ENCODE data around the gene STAT3. TPM values are rescaled to one million over a fixed set of nuclear protein-coding genes. Genes with fewer than 3 reads are reported as not detected.
"Not testable (repeated sequence)": the region's sequence is repeated elsewhere in the genome, so short reads cannot be mapped to it uniquely, and the experiment has no call there.

The STAT3 gene
- polyA plus RNA-seq, 1 of the 3 experiments (the other 2 are of a cell fraction): 35.7 TPM

DNA sequence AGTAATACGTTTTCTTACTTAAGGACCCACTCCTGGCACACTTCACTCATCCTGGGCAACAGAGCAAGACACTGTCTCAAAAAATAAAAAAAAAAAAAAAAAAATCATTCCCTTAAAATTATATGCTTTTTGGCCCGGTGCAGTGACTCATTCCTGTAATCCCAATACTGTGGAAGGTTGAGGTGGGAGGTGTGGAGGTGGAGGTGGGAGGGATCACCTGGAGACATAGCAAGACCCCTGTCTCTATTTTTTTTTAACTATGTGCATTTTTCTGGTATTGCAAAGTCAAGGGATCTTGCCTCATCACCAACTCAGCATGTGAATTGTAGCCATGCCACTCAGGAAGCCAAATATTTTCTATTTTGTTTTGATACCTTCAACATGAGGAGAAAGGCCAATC is 121.8 kb downstream of the STAT3 start:
- H3K36me3 ChIP-seq (replicated peaks in 1 of 2; ENCODE audit: control insufficient read depth in 1 of 2, insufficient read depth in 2 of 2, low read length in 1 of 2): no peaks in the 10 kb centered on the region
- peaks cover 5% of the 10 kb centered on the region for H3F3A ChIP-seq (replicated peaks; ENCODE audit: insufficient read depth)
- H3K4me3 ChIP-seq (ENCODE audit: low read depth in 2 of 2, low read length in 1 of 2): no peak overlapping the region
- no peak for TF ChIP-seq RCOR1 (IDR thresholded peaks at IDR 0.05; ENCODE audit: low read length)
- TF ChIP-seq, protein P1, sequence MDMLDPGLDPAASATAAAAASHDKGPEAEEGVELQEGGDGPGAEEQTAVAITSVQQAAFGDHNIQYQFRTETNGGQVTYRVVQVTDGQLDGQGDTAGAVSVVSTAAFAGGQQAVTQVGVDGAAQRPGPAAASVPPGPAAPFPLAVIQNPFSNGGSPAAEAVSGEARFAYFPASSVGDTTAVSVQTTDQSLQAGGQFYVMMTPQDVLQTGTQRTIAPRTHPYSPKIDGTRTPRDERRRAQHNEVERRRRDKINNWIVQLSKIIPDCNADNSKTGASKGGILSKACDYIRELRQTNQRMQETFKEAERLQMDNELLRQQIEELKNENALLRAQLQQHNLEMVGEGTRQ (IDR thresholded peaks at IDR 0.05; ENCODE audit: borderline replicate concordance, low read depth, low read length): no peak
- no peak for TF ChIP-seq FOXJ3 (CRISPR knock-in tag; IDR thresholded peaks at IDR 0.05)
- TF ChIP-seq, protein P2, sequence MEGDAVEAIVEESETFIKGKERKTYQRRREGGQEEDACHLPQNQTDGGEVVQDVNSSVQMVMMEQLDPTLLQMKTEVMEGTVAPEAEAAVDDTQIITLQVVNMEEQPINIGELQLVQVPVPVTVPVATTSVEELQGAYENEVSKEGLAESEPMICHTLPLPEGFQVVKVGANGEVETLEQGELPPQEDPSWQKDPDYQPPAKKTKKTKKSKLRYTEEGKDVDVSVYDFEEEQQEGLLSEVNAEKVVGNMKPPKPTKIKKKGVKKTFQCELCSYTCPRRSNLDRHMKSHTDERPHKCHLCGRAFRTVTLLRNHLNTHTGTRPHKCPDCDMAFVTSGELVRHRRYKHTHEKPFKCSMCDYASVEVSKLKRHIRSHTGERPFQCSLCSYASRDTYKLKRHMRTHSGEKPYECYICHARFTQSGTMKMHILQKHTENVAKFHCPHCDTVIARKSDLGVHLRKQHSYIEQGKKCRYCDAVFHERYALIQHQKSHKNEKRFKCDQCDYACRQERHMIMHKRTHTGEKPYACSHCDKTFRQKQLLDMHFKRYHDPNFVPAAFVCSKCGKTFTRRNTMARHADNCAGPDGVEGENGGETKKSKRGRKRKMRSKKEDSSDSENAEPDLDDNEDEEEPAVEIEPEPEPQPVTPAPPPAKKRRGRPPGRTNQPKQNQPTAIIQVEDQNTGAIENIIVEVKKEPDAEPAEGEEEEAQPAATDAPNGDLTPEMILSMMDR (IDR thresholded peaks at IDR 0.05): no peak
- no peak for TF ChIP-seq RFX5 (IDR thresholded peaks at IDR 0.05; ENCODE audit: low read length)
- TF ChIP-seq GABPA (IDR thresholded peaks at IDR 0.05; ENCODE audit: low read depth): no peak
- TF ChIP-seq EP300 (IDR thresholded peaks at IDR 0.05; ENCODE audit: borderline replicate concordance in 1 of 2, low read depth in 1 of 2, low read length in 1 of 2): no peak
- no peak for TF ChIP-seq GATA2 (CRISPR knock-in tag; IDR thresholded peaks at IDR 0.05)
- no peak for TF ChIP-seq RAD21 (IDR thresholded peaks at IDR 0.05; ENCODE audit: low read length)
- TF ChIP-seq TAF1 (IDR thresholded peaks at IDR 0.05; ENCODE audit: borderline replicate concordance, low read depth, low read length): no peak
- TF ChIP-seq SIN3A (IDR thresholded peaks at IDR 0.05; ENCODE audit: borderline replicate concordance, low read depth, low read length): no peak
- no peak for TF ChIP-seq SMC3 (IDR thresholded peaks at IDR 0.05; ENCODE audit: low read depth, low read length)
- no peak for TF ChIP-seq MXI1 (IDR thresholded peaks at IDR 0.05; ENCODE audit: low read depth, low read length)
- TF ChIP-seq, protein P3, sequence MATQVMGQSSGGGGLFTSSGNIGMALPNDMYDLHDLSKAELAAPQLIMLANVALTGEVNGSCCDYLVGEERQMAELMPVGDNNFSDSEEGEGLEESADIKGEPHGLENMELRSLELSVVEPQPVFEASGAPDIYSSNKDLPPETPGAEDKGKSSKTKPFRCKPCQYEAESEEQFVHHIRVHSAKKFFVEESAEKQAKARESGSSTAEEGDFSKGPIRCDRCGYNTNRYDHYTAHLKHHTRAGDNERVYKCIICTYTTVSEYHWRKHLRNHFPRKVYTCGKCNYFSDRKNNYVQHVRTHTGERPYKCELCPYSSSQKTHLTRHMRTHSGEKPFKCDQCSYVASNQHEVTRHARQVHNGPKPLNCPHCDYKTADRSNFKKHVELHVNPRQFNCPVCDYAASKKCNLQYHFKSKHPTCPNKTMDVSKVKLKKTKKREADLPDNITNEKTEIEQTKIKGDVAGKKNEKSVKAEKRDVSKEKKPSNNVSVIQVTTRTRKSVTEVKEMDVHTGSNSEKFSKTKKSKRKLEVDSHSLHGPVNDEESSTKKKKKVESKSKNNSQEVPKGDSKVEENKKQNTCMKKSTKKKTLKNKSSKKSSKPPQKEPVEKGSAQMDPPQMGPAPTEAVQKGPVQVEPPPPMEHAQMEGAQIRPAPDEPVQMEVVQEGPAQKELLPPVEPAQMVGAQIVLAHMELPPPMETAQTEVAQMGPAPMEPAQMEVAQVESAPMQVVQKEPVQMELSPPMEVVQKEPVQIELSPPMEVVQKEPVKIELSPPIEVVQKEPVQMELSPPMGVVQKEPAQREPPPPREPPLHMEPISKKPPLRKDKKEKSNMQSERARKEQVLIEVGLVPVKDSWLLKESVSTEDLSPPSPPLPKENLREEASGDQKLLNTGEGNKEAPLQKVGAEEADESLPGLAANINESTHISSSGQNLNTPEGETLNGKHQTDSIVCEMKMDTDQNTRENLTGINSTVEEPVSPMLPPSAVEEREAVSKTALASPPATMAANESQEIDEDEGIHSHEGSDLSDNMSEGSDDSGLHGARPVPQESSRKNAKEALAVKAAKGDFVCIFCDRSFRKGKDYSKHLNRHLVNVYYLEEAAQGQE (IDR thresholded peaks at IDR 0.05; ENCODE audit: low read depth, low read length): no peak
- no peak for TF ChIP-seq RXRA (IDR thresholded peaks at IDR 0.05; ENCODE audit: borderline replicate concordance, low read depth)
- TF ChIP-seq TEAD4 (IDR thresholded peaks at IDR 0.05; ENCODE audit: borderline replicate concordance, insufficient read depth): no peak
- no peak for TF ChIP-seq ELF1 (IDR thresholded peaks at IDR 0.05)
- no peak for TF ChIP-seq FOXM1 (IDR thresholded peaks at IDR 0.05; ENCODE audit: low read depth)
- H3K9me3 ChIP-seq: no peaks in the 10 kb centered on the region
- CTCF ChIA-PET: interaction anchor here (1.0 to 2.6 kb wide), 3 partner anchors 14 to 140 kb away, joined by 3 to 6 read pairs (median 6); no protein-coding TSS in a partner anchor
- no peak overlapping the region for H3K9ac ChIP-seq
- peaks cover 0 to 5% of the 10 kb centered on the region in 2 experiments; a peak in 2 of 4 replicates for H3K4me1 ChIP-seq (ENCODE audit: control insufficient read depth in 1 of 2, insufficient read depth in 2 of 2, low read depth in 1 of 2, low read length in 1 of 2)
- no peak for DNase-seq
- H3K27me3 ChIP-seq (ENCODE audit: insufficient read depth): no peaks in the 10 kb centered on the region
- no peaks in the 10 kb centered on the region for H3K9me2 ChIP-seq
- H3K27ac ChIP-seq (ENCODE audit: low read depth in 2 of 2, low read length in 1 of 2): no peak overlapping the region
- H3K79me2 ChIP-seq (ENCODE audit: insufficient read depth): peaks cover 72% of the 10 kb centered on the region
- H4K20me1 ChIP-seq (ENCODE audit: insufficient read depth): peaks cover 18% of the 10 kb centered on the region
- H3K4me2 ChIP-seq: no peak overlapping the region
- WGBS (ENCODE audit: low lambda C conversion rate): 82% methylated on average over 2 of the region's 2 CpGs
- POLR2A ChIA-PET: no interaction called here
- H2AFZ ChIP-seq (ENCODE audit: low read depth): no peak overlapping the region

DNA sequence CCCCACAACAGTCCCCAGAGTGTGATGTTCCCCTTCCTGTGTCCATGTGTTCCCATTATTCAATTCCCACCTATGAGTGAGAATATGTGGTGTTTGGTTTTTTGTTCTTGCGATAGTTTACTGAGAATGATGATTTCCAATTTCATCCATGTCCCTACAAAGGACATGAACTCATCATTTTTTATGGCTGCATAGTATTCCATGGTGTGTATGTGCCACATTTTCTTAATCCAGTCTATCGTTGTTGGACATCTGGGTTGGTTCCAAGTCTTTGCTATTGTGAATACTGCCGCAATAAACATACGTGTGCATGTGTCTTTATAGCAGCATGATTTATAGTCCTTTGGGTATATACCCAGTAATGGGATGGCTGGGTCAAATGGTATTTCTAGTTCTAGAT is 123.9 kb downstream of the STAT3 start:
- 84% methylated on average over 2 of the region's 4 CpGs for WGBS (ENCODE audit: low lambda C conversion rate)
- H3F3A ChIP-seq (replicated peaks; ENCODE audit: insufficient read depth); POLR2A ChIA-PET; H4K20me1 ChIP-seq (ENCODE audit: insufficient read depth); H3K4me3 ChIP-seq (ENCODE audit: low read depth in 2 of 2, low read length in 1 of 2); H3K36me3 ChIP-seq (replicated peaks in 1 of 2; ENCODE audit: control insufficient read depth in 1 of 2, insufficient read depth in 2 of 2, low read length in 1 of 2); H3K9me3 ChIP-seq; H3K9ac ChIP-seq; DNase-seq; H3K27ac ChIP-seq (ENCODE audit: low read depth in 2 of 2, low read length in 1 of 2); H3K4me2 ChIP-seq; H2AFZ ChIP-seq (ENCODE audit: low read depth); H3K27me3 ChIP-seq (ENCODE audit: insufficient read depth); H3K9me2 ChIP-seq; H3K4me1 ChIP-seq (ENCODE audit: control insufficient read depth in 1 of 2, insufficient read depth in 2 of 2, low read depth in 1 of 2, low read length in 1 of 2): not testable (repeated sequence)
- CTCF ChIA-PET: interaction anchor here (0.7 to 1.0 kb wide), 2 partner anchors 16 to 36 kb away, joined by 3 read pairs; no protein-coding TSS in a partner anchor
- H3K79me2 ChIP-seq (ENCODE audit: insufficient read depth): peaks cover 55% of the 10 kb centered on the region
